Neural cell (in vitro differentiated cells): ENCODE measurements around the gene PSENEN. TPM values are rescaled to one million over a fixed set of nuclear protein-coding genes. Genes with fewer than 3 reads are reported as not detected.

ENCODE experiments used
- H2AFZ ChIP-seq: fragments of 200-600, 300-800 bp; sonication (generic), shearing (Covaris generic); 2 replicates; pipeline ENCODE4 v1.6.0; 2014; ENCODE audit warnings: low read depth, mild to moderate bottlenecking, antibody characterized with exemption, low read length, moderate library complexity
- H3F3A ChIP-seq: fragments of 200-600 bp; shearing (Covaris generic); 2 replicates; pipeline ENCODE4 v1.6.1; 2016; ENCODE audit warnings: mild to moderate bottlenecking, moderate library complexity, mixed read lengths, antibody characterized with exemption, low read length; ENCODE audit not compliant: insufficient read depth, poor library complexity, severe bottlenecking
- H3K27ac ChIP-seq: fragments of 200-600, 300-800 bp; sonication (generic), shearing (Covaris generic); 2 replicates; pipeline ENCODE4 v1.5.1; 2014; ENCODE audit warnings: mild to moderate bottlenecking, low read length, moderate library complexity
- H3K27me3 ChIP-seq: fragments of 300-800, 200-600 bp; sonication (generic), shearing (Covaris generic); 2 replicates; pipeline ENCODE4 v1.6.0; 2014; ENCODE audit warnings: mild to moderate bottlenecking, low read depth, low read length, moderate library complexity; ENCODE audit not compliant: insufficient read depth
- H3K36me3 ChIP-seq: fragments of 300-800, 200-600 bp; sonication (generic), shearing (Covaris generic); 2 replicates; pipeline ENCODE4 v1.5.1; 2014; ENCODE audit warnings: mild to moderate bottlenecking, antibody characterized with exemption, low read length, moderate library complexity; ENCODE audit not compliant: insufficient read depth
- H3K4me2 ChIP-seq: fragments of 300-800, 200-600 bp; sonication (generic), shearing (Covaris generic); 2 replicates; pipeline ENCODE4 v1.6.0; 2014; ENCODE audit warnings: mild to moderate bottlenecking, low read length
- H3K4me3 ChIP-seq: fragments of 300-800, 200-600 bp; sonication (generic), shearing (Covaris generic); 2 replicates; pipeline ENCODE4 v1.5.1; 2014; ENCODE audit warnings: mild to moderate bottlenecking, low read length, moderate library complexity
- H3K79me2 ChIP-seq: fragments of 200-600 bp; shearing (Covaris generic); replicated peaks from 2 replicates; pipeline ENCODE4 v1.6.0; 2014; ENCODE audit warnings: mild to moderate bottlenecking, low read length, moderate library complexity; ENCODE audit not compliant: insufficient read depth
- H3K9ac ChIP-seq: fragments of 300-800, 200-600 bp; sonication (generic), shearing (Covaris generic); 2 replicates; pipeline ENCODE4 v1.6.1; 2016; ENCODE audit warnings: mild to moderate bottlenecking, low read length, mixed read lengths
- H3K9me2 ChIP-seq: fragments of 200-600 bp; shearing (Covaris generic); 2 replicates; pipeline ENCODE4 v1.6.1; 2016; ENCODE audit warnings: mild to moderate bottlenecking, low read length, mixed read lengths; ENCODE audit not compliant: insufficient read depth
- H3K9me3 ChIP-seq: fragments of 200-600, 300-800 bp; sonication (generic), shearing (Covaris generic); 2 replicates; pipeline ENCODE4 v1.6.1; 2016; ENCODE audit warnings: mild to moderate bottlenecking, mixed run types, low read length, moderate library complexity, mixed read lengths
- H4K20me1 ChIP-seq: fragments of 200-600 bp; shearing (Covaris generic); 2 replicates; pipeline ENCODE4 v1.6.1; 2016; ENCODE audit warnings: mild to moderate bottlenecking, mixed run types; ENCODE audit not compliant: insufficient read depth
- EP300 ChIP-seq: fragments of 450-650 bp; conservative IDR thresholded peaks from 2 replicates; pipeline ENCODE4 v1.6.1; 2014; ENCODE audit warnings: antibody characterized with exemption, mild to moderate bottlenecking, moderate library complexity; ENCODE audit not compliant: poor library complexity, severe bottlenecking
- EZH2 ChIP-seq: fragments of 200-600, 300-800 bp; shearing (Covaris generic), sonication (generic); IDR thresholded peaks from 2 replicates; pipeline ENCODE4 v1.6.1; 2014; ENCODE audit warnings: antibody characterized with exemption, low read length, borderline replicate concordance, mild to moderate bottlenecking; ENCODE audit not compliant: insufficient read depth, poor library complexity, severe bottlenecking
- MXI1 ChIP-seq: fragments of 450-650 bp; conservative IDR thresholded peaks from 2 replicates; pipeline ENCODE4 v1.6.1; 2014; ENCODE audit warnings: antibody characterized with exemption, mild to moderate bottlenecking; ENCODE audit not compliant: poor library complexity, severe bottlenecking
- POLR2AphosphoS5 ChIP-seq: IDR thresholded peaks from 2 replicates; pipeline ENCODE4 v1.6.1; 2012
- RAD21 ChIP-seq: fragments of 450-650 bp; conservative IDR thresholded peaks from 2 replicates; pipeline ENCODE4 v1.6.1; 2014; ENCODE audit warnings: antibody characterized with exemption, mild to moderate bottlenecking, moderate library complexity
- SMC3 ChIP-seq: fragments of 450-650 bp; conservative IDR thresholded peaks from 2 replicates; pipeline ENCODE4 v1.6.1; 2014; ENCODE audit warnings: antibody characterized with exemption, mild to moderate bottlenecking, moderate library complexity; ENCODE audit not compliant: poor library complexity
- TAF1 ChIP-seq: IDR thresholded peaks from 2 replicates; pipeline ENCODE4 v1.6.1; 2012; ENCODE audit warnings: low read depth
- polyA plus RNA-seq: library from polyadenylated mRNA; depleted of rRNA; stranded (reverse); fragments of >200 nt; gene quantifications from 2 replicates; pipeline ENCODE4 v1.2.3, GENCODE V29; 2014
- TF ChIP-seq, protein P1 (sequence below): IDR thresholded peaks from 2 replicates; pipeline ENCODE4 v1.6.1; 2012; ENCODE audit warnings: borderline replicate concordance
- TF ChIP-seq, protein P2 (sequence below): fragments of 450-650 bp; IDR thresholded peaks from 2 replicates; pipeline ENCODE4 v1.5.1; 2014; ENCODE audit warnings: antibody characterized with exemption, mild to moderate bottlenecking, moderate library complexity; ENCODE audit not compliant: poor library complexity, severe bottlenecking

PSENEN gene
- polyA plus RNA-seq, 1 donor from 2014 or later: 46.2 TPM

- no peak overlapping the region for H3K27ac ChIP-seq
These were observed 27.8 kb downstream of the PSENEN start for GRCh38 chr19:35773020-35773806.

DNA sequence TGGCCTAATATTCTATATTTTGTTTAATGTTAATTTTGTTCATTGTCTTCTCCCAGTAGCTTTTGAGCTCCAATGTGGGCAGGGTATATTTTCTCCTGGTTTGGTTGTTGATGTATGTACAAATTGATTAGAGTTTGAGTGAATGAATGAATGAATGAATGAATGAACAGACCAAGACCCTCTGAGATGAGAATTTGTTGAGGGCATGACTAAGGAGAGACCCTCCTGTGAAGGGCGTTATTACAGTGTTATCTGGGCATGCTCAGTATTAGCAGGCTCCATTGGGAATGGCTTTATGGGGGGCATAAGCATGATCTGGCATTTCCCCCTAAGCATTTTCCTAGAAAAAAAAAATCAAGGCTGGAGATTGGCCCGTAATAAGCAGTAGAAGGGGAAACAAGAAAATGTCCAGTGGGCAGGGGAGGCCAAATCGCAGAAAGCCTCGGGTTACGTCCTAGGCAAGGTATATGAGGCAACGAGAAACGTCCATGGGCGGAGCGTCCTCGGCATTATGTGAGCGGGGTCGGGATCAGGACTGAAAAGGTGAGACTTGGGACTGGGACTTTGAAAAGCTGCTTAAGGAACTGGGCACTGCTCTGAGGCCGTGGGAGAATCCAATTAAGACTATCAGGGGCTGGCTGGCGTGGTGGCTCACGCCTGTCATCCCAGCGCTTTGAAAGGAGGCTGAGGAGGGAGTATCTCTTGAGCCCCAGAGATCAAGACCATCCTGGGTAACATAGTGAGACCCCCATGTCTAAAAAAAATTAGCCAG is 29.0 kb downstream of the PSENEN start:
- Histone ChIP-seq H3K27ac (peak overlapping the region; percentile 57), H3K4me2 (peak overlapping the region; percentile 58), H4K20me1 (no peaks in the 10 kb centered on the region), H3F3A (no peaks in the 10 kb centered on the region), H3K36me3 (no peaks in the 10 kb centered on the region), H3K27me3 (no peaks in the 10 kb centered on the region), H3K9me2 (no peaks in the 10 kb centered on the region), H3K9ac (peak overlapping the region; percentile 53), H3K9me3 (no peaks in the 10 kb centered on the region), H3K4me3 (peak overlapping the region; percentile 86), H3K79me2 (peaks cover 25% of the 10 kb centered on the region), H2AFZ (peak overlapping the region; percentile 53)
- TF ChIP-seq RAD21 (no peak), EP300 (no peak), SMC3 (no peak), MXI1 (no peak), POLR2AphosphoS5 (no peak), TAF1 (no peak)
- TF ChIP-seq, protein P1, sequence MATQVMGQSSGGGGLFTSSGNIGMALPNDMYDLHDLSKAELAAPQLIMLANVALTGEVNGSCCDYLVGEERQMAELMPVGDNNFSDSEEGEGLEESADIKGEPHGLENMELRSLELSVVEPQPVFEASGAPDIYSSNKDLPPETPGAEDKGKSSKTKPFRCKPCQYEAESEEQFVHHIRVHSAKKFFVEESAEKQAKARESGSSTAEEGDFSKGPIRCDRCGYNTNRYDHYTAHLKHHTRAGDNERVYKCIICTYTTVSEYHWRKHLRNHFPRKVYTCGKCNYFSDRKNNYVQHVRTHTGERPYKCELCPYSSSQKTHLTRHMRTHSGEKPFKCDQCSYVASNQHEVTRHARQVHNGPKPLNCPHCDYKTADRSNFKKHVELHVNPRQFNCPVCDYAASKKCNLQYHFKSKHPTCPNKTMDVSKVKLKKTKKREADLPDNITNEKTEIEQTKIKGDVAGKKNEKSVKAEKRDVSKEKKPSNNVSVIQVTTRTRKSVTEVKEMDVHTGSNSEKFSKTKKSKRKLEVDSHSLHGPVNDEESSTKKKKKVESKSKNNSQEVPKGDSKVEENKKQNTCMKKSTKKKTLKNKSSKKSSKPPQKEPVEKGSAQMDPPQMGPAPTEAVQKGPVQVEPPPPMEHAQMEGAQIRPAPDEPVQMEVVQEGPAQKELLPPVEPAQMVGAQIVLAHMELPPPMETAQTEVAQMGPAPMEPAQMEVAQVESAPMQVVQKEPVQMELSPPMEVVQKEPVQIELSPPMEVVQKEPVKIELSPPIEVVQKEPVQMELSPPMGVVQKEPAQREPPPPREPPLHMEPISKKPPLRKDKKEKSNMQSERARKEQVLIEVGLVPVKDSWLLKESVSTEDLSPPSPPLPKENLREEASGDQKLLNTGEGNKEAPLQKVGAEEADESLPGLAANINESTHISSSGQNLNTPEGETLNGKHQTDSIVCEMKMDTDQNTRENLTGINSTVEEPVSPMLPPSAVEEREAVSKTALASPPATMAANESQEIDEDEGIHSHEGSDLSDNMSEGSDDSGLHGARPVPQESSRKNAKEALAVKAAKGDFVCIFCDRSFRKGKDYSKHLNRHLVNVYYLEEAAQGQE: no peak
- TF ChIP-seq, protein P2, sequence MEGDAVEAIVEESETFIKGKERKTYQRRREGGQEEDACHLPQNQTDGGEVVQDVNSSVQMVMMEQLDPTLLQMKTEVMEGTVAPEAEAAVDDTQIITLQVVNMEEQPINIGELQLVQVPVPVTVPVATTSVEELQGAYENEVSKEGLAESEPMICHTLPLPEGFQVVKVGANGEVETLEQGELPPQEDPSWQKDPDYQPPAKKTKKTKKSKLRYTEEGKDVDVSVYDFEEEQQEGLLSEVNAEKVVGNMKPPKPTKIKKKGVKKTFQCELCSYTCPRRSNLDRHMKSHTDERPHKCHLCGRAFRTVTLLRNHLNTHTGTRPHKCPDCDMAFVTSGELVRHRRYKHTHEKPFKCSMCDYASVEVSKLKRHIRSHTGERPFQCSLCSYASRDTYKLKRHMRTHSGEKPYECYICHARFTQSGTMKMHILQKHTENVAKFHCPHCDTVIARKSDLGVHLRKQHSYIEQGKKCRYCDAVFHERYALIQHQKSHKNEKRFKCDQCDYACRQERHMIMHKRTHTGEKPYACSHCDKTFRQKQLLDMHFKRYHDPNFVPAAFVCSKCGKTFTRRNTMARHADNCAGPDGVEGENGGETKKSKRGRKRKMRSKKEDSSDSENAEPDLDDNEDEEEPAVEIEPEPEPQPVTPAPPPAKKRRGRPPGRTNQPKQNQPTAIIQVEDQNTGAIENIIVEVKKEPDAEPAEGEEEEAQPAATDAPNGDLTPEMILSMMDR: no peak

More at GRCh38 chr19:35773020-35773806, 27.8 kb downstream of the PSENEN start:
- no peak overlapping the region for H3K4me2 ChIP-seq
- no peaks in the 10 kb centered on the region for H3K27me3 ChIP-seq
- no peaks in the 10 kb centered on the region for H3K9me3 ChIP-seq
- no peaks in the 10 kb centered on the region for H3F3A ChIP-seq
- H4K20me1 ChIP-seq: no peaks in the 10 kb centered on the region
- H3K36me3 ChIP-seq: no peaks in the 10 kb centered on the region
- H3K9me2 ChIP-seq: no peaks in the 10 kb centered on the region
- no peak overlapping the region for H2AFZ ChIP-seq
- TF ChIP-seq, protein P2: no peak
- TF ChIP-seq, protein P1: no peak
- TF ChIP-seq MXI1 (no peak), RAD21 (no peak), POLR2AphosphoS5 (no peak), TAF1 (no peak), EP300 (no peak), SMC3 (no peak), EZH2 (no peak)
- H3K79me2 ChIP-seq: peaks cover 24% of the 10 kb centered on the region
- no peak overlapping the region for H3K4me3 ChIP-seq
- no peak overlapping the region for H3K9ac ChIP-seq
